HUES64 (cell line): ENCODE results near the gene IRF4.

Experiments used
- H3K27ac ChIP-seq: 2 replicates; pipeline ENCODE4 v1.7.0; 2013; ENCODE audit warnings: low read depth, low read length, inconsistent platforms
- H3K27me3 ChIP-seq: 2 replicates; pipeline ENCODE4 v1.6.1; 2013; ENCODE audit warnings: mild to moderate bottlenecking, low read length; ENCODE audit not compliant: insufficient read depth
- H3K36me3 ChIP-seq: 2 replicates; pipeline ENCODE4 v1.6.1; 2013; ENCODE audit warnings: mild to moderate bottlenecking, low read length; ENCODE audit not compliant: insufficient read depth
- H3K4me1 ChIP-seq: 2 replicates; pipeline ENCODE4 v1.6.1; 2013; ENCODE audit warnings: mild to moderate bottlenecking, low read length, moderate library complexity; ENCODE audit not compliant: insufficient read depth
- H3K4me3 ChIP-seq: 2 replicates; pipeline ENCODE4 v1.5.1; 2013; ENCODE audit warnings: mild to moderate bottlenecking, low read length, moderate library complexity
- H3K9ac ChIP-seq: 2 replicates; pipeline ENCODE4 v1.6.1; 2013; ENCODE audit warnings: mild to moderate bottlenecking, low read depth, low read length
- H3K9me3 ChIP-seq: 2 replicates; pipeline ENCODE4 v1.6.1; 2013; ENCODE audit warnings: low read depth, low read length; ENCODE audit not compliant: insufficient read depth
- WGBS: fragments of 150-250, 120-280 bp; methylation state at CpG from one replicate; pipeline ENCODE4 v1.1.7; 2013; ENCODE audit warnings: missing lambda C conversion rate; 5-methylcytosine and 5-hydroxymethylcytosine counted together

The IRF4 gene

GRCh38 chr6:395432-396125 is 4.0 kb downstream of the IRF4 start:
- Histone ChIP-seq H3K27me3 (peaks cover 58% of the 10 kb centered on the region), H3K4me1 (peaks cover 9% of the 10 kb centered on the region; the same call in 1 of the 2 replicates), H3K27ac (no peak overlapping the region), H3K36me3 (no peaks in the 10 kb centered on the region), H3K4me3 (no peak overlapping the region), H3K9me3 (no peaks in the 10 kb centered on the region), H3K9ac (no peak overlapping the region)
- WGBS: 92% methylated on average over 9 of the region's 10 CpGs

GRCh38 chr6:396126-396520 is 4.6 kb downstream of the IRF4 start:
- Histone ChIP-seq H3K27ac (no peak overlapping the region), H3K4me3 (no peak overlapping the region), H3K36me3 (no peaks in the 10 kb centered on the region), H3K9me3 (no peaks in the 10 kb centered on the region), H3K4me1 (peaks cover 4% of the 10 kb centered on the region; the same call in 1 of the 2 replicates), H3K9ac (no peak overlapping the region), H3K27me3 (peaks cover 53% of the 10 kb centered on the region)
- 89% methylated on average over 6 of the region's 6 CpGs for WGBS

GRCh38 chr6:397056-397455 is 5.5 kb downstream of the IRF4 start:
- Histone ChIP-seq H3K27ac (no peak overlapping the region), H3K27me3 (peaks cover 45% of the 10 kb centered on the region), H3K4me3 (no peak overlapping the region), H3K36me3 (no peaks in the 10 kb centered on the region), H3K4me1 (0 out of 2 replicates have a peak, but pooled peaks cover 3% of the 10 kb centered on the region), H3K9me3 (no peaks in the 10 kb centered on the region), H3K9ac (no peak overlapping the region)
- 93% methylated on average over 13 of the region's 13 CpGs for WGBS

GRCh38 chr6:397604-398003 is 6.1 kb downstream of the IRF4 start:
- H3K9me3 ChIP-seq: no peaks in the 10 kb centered on the region
- WGBS: 93% methylated on average over 5 of the region's 5 CpGs
- H3K36me3 ChIP-seq: no peaks in the 10 kb centered on the region
- peaks cover 39% of the 10 kb centered on the region for H3K27me3 ChIP-seq
- no peak overlapping the region for H3K27ac ChIP-seq
- no peak overlapping the region for H3K4me3 ChIP-seq
- 0 out of 2 replicates have a peak, but pooled peaks cover 3% of the 10 kb centered on the region for H3K4me1 ChIP-seq
- no peak overlapping the region for H3K9ac ChIP-seq

DNA sequence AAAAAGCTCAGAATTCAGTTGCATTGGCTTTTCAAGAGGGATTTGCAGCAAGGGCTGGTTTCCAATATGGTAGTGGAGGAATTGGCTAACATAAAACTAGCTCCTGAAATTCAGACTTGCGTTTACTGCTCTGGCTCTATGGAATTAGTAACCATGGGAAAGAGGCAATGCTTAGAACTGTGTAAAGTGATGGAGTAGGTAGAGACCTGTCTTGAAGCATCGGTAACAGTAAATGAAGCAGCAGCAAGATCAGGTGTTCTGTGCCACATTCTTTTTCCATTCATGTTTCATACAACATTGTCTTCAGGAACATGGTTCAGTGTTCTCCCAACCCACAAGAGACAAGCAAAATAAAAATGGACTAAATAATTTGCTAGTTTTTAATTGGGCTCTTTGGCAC is 6.5 kb downstream of the IRF4 start:
- Histone ChIP-seq H3K9me3 (no peaks in the 10 kb centered on the region), H3K36me3 (no peaks in the 10 kb centered on the region), H3K4me1 (0 out of 2 replicates have a peak, but pooled peaks cover 3% of the 10 kb centered on the region), H3K9ac (no peak overlapping the region), H3K27ac (no peak overlapping the region), H3K4me3 (no peak overlapping the region), H3K27me3 (peaks cover 34% of the 10 kb centered on the region)
- WGBS: 89% methylated on average over 2 of the region's 2 CpGs

GRCh38 chr6:398558-399078 is 7.1 kb downstream of the IRF4 start:
- no peaks in the 10 kb centered on the region for H3K36me3 ChIP-seq
- 91% methylated on average over 13 of the region's 13 CpGs for WGBS
- H3K4me3 ChIP-seq: no peak overlapping the region
- peaks cover 29% of the 10 kb centered on the region for H3K27me3 ChIP-seq
- H3K9me3 ChIP-seq: no peaks in the 10 kb centered on the region
- no peak overlapping the region for H3K27ac ChIP-seq
- H3K4me1 ChIP-seq: 0 out of 2 replicates have a peak, but pooled peaks cover 2% of the 10 kb centered on the region
- H3K9ac ChIP-seq: no peak overlapping the region

DNA sequence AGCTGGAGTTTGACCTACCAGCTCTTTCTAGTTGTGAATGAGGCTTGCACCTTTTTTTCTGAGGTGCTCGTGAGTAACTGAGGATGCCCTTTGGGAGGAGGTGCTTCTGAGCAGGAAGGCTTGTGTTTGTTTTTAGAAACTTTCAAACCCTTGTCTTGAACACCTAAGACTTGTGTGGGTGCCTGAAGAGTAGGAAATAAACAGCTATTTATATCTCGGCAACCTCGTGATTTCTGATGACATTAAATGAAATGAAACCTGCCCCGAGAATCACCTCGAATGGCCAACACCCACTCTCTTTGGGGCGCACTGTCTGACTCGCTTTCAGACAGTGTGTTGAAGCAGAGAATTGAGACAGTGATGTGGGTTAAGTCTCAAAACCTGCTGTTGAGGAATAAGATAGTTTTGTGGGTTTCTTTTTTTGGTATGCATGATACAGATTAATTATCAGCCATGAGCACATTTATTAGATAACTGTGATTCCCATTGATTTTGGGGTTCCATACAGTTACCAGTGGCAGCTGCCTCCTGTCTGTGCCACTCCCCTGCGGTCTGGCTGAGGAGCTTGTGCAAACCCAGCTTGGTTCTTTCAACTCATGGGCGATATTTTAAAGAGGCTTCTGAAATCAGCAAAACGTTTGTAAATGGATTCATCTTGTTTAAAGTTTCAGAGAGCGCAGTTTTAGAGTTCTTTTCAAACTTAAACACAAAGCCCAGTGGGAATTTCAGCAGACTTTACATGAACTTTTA is 8.4 kb downstream of the IRF4 start:
- Histone ChIP-seq H3K27ac (no peak overlapping the region), H3K9ac (no peak overlapping the region), H3K4me3 (no peak overlapping the region), H3K4me1 (no peaks in the 10 kb centered on the region), H3K36me3 (no peaks in the 10 kb centered on the region), H3K9me3 (no peaks in the 10 kb centered on the region), H3K27me3 (peaks cover 16% of the 10 kb centered on the region)
- WGBS: 92% methylated on average over 11 of the region's 11 CpGs

- H3K4me1 ChIP-seq: no peaks in the 10 kb centered on the region
- 95% methylated on average over 3 of the region's 6 CpGs for WGBS
- no peak overlapping the region for H3K9ac ChIP-seq
- H3K27ac ChIP-seq: no peak overlapping the region
- H3K4me3 ChIP-seq: no peak overlapping the region
- H3K9me3 ChIP-seq: no peaks in the 10 kb centered on the region
- no peaks in the 10 kb centered on the region for H3K36me3 ChIP-seq
- H3K27me3 ChIP-seq: peaks cover 7% of the 10 kb centered on the region
Measured at GRCh38 chr6:400815-401214, 9.3 kb downstream of the IRF4 start.

GRCh38 chr6:401239-401993 is 9.9 kb downstream of the IRF4 start:
- H3K27ac ChIP-seq: no peak overlapping the region
- H3K9ac ChIP-seq: no peak overlapping the region
- H3K4me3 ChIP-seq: no peak overlapping the region
- H3K9me3 ChIP-seq: no peaks in the 10 kb centered on the region
- 95% methylated on average over 27 of the region's 27 CpGs for WGBS
- 0 out of 2 replicates have a peak, but pooled peaks cover 2% of the 10 kb centered on the region for H3K27me3 ChIP-seq
- no peaks in the 10 kb centered on the region for H3K4me1 ChIP-seq
- no peaks in the 10 kb centered on the region for H3K36me3 ChIP-seq

GRCh38 chr6:401994-402640 is 10.6 kb downstream of the IRF4 start:
- H3K4me3 ChIP-seq: no peak overlapping the region
- 0 out of 2 replicates have a peak, but pooled peaks cover 2% of the 10 kb centered on the region for H3K27me3 ChIP-seq
- no peaks in the 10 kb centered on the region for H3K36me3 ChIP-seq
- H3K27ac ChIP-seq: no peak overlapping the region
- H3K9me3 ChIP-seq: no peaks in the 10 kb centered on the region
- no peaks in the 10 kb centered on the region for H3K4me1 ChIP-seq
- no peak overlapping the region for H3K9ac ChIP-seq
- WGBS: 94% methylated on average over 14 of the region's 14 CpGs
